ENCODE measurements around the gene TICRR. TPM values are rescaled to one million over a fixed set of nuclear protein-coding genes. Genes with fewer than 3 reads are reported as not detected.

The TICRR gene
- total and polyA plus RNA-seq, 3 experiments from 2014 or later: 14.0 TPM; not detected in 1

DNA sequence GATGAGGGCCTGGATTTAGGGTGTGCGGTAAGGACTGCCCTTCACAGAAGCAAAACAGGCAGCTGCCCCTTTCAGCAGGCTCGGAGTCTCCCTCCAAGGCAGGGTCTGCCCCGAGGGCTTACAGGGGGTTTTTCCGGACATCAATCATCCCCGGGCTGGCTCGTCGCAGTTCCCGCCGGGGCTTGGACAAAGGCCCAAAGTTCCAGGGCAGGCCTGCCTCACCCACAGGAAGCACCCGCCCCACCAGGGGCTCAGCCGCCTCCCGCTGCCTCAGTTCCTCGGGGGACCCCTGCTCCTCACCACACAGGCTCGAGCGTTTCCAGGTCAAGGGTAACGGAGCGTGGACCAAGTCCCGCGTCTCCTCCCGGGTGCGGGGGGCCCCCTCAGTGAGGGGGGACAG, 53.0 kb downstream of the TICRR start:
- POLR2A ChIA-PET: no interaction called here
- Mint-ChIP-seq H3K27ac (no peak overlapping the region), H3K9me3 (no peaks in the 10 kb centered on the region), H3K27me3 (no peaks in the 10 kb centered on the region), H3K4me1 (no peaks in the 10 kb centered on the region), H3K4me3 (no peak overlapping the region), H3K36me3 (no peaks in the 10 kb centered on the region)
- Histone ChIP-seq H3K36me3 (ENCODE audit: insufficient read depth, low read length) (no peaks in the 10 kb centered on the region), H3K9me3 (ENCODE audit: low read length) (no peaks in the 10 kb centered on the region), H3K4me1 (ENCODE audit: insufficient read depth, low read length) (no peaks in the 10 kb centered on the region), H3K27me3 (ENCODE audit: insufficient read depth, low read length, poor library complexity, severe bottlenecking) (no peaks in the 10 kb centered on the region), H3K27ac (ENCODE audit: low read depth, low read length) (no peak overlapping the region), H3K4me3 (ENCODE audit: low read length) (no peak overlapping the region)
- peak in 1 of 5 donors; percentile 43 for DNase-seq
- CTCF ChIA-PET: no interaction called here

GRCh38 chr15:89628806-89629715, 53.8 kb downstream of the TICRR start:
- Histone ChIP-seq H3K36me3 (ENCODE audit: insufficient read depth, low read length) (no peaks in the 10 kb centered on the region), H3K27ac (ENCODE audit: low read depth, low read length) (no peak overlapping the region), H3K9me3 (ENCODE audit: low read length) (no peaks in the 10 kb centered on the region), H3K27me3 (ENCODE audit: insufficient read depth, low read length, poor library complexity, severe bottlenecking) (no peaks in the 10 kb centered on the region), H3K4me1 (ENCODE audit: insufficient read depth, low read length) (no peaks in the 10 kb centered on the region), H3K4me3 (ENCODE audit: low read length) (no peak overlapping the region)
- Mint-ChIP-seq H3K27ac (peak overlapping the region in 1 of 8 donors; percentile 36), H3K4me1 (no peaks in the 10 kb centered on the region), H3K27me3 (no peaks in the 10 kb centered on the region), H3K4me3 (no peak overlapping the region), H3K36me3 (no peaks in the 10 kb centered on the region), H3K9me3 (no peaks in the 10 kb centered on the region)
- CTCF ChIA-PET: no interaction called here
- DNase-seq: peak in 1 of 5 donors; percentile 33
- POLR2A ChIA-PET: no interaction called here

- ChIA-PET CTCF (no interaction called here), POLR2A (no interaction called here)
- H3K9me3 ChIP-seq (ENCODE audit: low read length): no peaks in the 10 kb centered on the region
- Mint-ChIP-seq H3K9me3 (no peaks in the 10 kb centered on the region), H3K36me3 (no peaks in the 10 kb centered on the region), H3K4me3 (no peak overlapping the region), H3K4me1 (no peaks in the 10 kb centered on the region), H3K27ac (peak overlapping the region in 1 of 8 donors; percentile 36), H3K27me3 (no peaks in the 10 kb centered on the region)
- H3K36me3 ChIP-seq (ENCODE audit: insufficient read depth, low read length): no peaks in the 10 kb centered on the region
- no peak for DNase-seq
- no peak overlapping the region for H3K27ac ChIP-seq (ENCODE audit: low read depth, low read length)
- no peaks in the 10 kb centered on the region for H3K27me3 ChIP-seq (ENCODE audit: insufficient read depth, low read length, poor library complexity, severe bottlenecking)
- no peaks in the 10 kb centered on the region for H3K4me1 ChIP-seq (ENCODE audit: insufficient read depth, low read length)
- no peak overlapping the region for H3K4me3 ChIP-seq (ENCODE audit: low read length)
Measured at GRCh38 chr15:89629829-89630228, 54.6 kb downstream of the TICRR start.

DNA sequence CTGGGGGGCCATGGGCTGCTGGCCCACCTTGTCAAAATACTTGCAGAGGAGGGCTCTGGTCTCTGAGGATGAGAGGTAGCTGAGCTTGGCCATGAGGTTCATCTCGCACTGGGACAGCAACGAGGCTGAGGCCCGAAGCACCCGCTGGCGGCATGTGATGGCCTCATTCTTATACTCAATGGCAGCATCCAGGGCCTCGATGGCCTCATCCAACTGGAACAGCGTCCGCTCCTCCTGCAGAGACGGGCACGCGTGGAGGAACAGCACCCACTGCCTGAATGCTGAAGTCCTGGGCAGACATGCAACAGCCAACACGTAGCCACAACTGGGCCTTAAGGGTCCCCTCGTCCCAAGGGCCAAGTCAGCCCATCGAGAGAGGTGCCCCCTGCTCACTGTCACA, 55.0 kb downstream of the TICRR start:
- peaks cover 0 to under 1% (median 0%) of the 10 kb centered on the region in 5 donors for H3K9me3 Mint-ChIP-seq
- no peak for DNase-seq
- no peaks in the 10 kb centered on the region for H3K27me3 Mint-ChIP-seq
- H3K27me3 ChIP-seq (ENCODE audit: insufficient read depth, low read length, poor library complexity, severe bottlenecking): no peaks in the 10 kb centered on the region
- H3K36me3 Mint-ChIP-seq: no peaks in the 10 kb centered on the region
- no peaks in the 10 kb centered on the region for H3K4me1 ChIP-seq (ENCODE audit: insufficient read depth, low read length)
- H3K9me3 ChIP-seq (ENCODE audit: low read length): no peaks in the 10 kb centered on the region
- H3K4me3 ChIP-seq (ENCODE audit: low read length): no peak overlapping the region
- no peaks in the 10 kb centered on the region for H3K36me3 ChIP-seq (ENCODE audit: insufficient read depth, low read length)
- ChIA-PET POLR2A (no interaction called here), CTCF (no interaction called here)
- H3K4me1 Mint-ChIP-seq: no peaks in the 10 kb centered on the region
- H3K4me3 Mint-ChIP-seq: no peak overlapping the region
- H3K27ac Mint-ChIP-seq: no peak overlapping the region
- H3K27ac ChIP-seq (ENCODE audit: low read depth, low read length): no peak overlapping the region

DNA sequence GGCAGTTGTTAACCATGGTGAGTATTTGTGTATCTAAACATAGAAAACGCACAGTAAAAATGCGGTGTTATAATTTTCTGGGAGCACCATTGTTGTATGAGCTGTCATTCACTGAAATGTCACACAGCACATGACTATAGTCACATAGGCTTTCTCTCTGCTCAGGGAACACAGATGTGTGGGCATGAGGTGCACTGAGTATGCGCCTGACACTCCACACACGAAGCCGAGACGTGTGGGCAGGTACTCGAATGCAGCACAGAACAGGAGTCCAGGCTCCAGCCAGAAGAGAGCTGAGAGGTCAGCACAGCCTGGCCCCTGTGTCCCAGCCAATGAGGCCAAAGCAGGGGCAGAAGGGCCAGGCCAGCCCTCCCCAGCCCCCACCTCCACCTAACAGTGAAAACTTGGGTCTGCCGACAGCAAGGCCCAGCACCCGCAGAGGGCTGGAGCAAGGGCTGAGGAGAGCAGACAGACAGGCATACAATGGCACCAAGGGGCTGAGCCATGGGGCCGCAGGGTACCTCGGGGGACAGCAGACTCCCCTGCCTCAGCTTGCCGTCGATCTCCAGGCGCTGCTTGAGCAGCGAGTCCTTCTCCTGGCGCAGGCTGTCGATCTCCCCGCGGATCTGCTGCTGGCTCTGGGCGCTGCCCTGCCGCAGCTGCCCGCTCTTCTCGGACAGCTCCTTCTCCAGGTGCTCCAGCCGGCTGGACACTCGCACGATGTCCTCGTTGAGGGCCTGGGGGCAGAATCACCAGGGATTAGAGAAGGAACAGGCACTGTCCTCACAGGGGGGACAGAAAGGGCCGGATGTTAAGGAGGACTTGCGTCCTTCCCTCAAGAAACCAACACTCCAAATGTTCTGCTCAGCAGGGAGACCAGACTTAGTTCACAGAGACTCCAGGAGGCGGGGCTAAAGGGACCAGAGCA, 56.0 kb downstream of the TICRR start:
- Histone ChIP-seq H3K36me3 (ENCODE audit: insufficient read depth, low read length) (no peaks in the 10 kb centered on the region), H3K27ac (ENCODE audit: low read depth, low read length) (no peak overlapping the region), H3K4me3 (ENCODE audit: low read length) (no peak overlapping the region), H3K9me3 (ENCODE audit: low read length) (no peaks in the 10 kb centered on the region), H3K4me1 (ENCODE audit: insufficient read depth, low read length) (no peaks in the 10 kb centered on the region), H3K27me3 (ENCODE audit: insufficient read depth, low read length, poor library complexity, severe bottlenecking) (no peaks in the 10 kb centered on the region)
- H3K27me3 Mint-ChIP-seq: no peaks in the 10 kb centered on the region
- peaks cover 0 to 2% (median 0%) of the 10 kb centered on the region in 5 donors for H3K9me3 Mint-ChIP-seq
- ChIA-PET CTCF (no interaction called here), POLR2A (no interaction called here)
- no peak overlapping the region for H3K4me3 Mint-ChIP-seq
- peak in 1 of 5 donors; percentile 29 for DNase-seq
- H3K4me1 Mint-ChIP-seq: no peaks in the 10 kb centered on the region
- no peak overlapping the region for H3K27ac Mint-ChIP-seq
- H3K36me3 Mint-ChIP-seq: no peaks in the 10 kb centered on the region

DNA sequence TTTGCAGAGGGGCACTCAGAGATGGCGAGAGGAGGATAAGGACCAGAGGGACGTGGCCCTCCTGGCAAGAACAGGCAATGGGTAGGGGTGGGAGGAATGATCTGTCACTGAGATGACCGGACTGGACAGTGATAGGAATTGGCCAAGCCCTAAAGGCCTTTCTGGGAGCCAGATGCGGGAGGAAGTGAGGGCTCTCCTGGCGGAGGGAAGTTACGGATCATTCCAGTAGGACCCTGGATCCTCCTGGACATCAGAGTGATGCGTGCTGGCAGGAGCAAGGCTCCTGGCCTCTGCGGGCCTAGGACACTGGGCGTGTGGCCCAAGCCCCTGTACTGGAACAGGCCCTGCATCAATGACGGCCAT, 56.6 kb downstream of the TICRR start:
- H3K4me3 ChIP-seq (ENCODE audit: low read length): no peak overlapping the region
- H3K9me3 ChIP-seq (ENCODE audit: low read length): no peaks in the 10 kb centered on the region
- Mint-ChIP-seq H3K4me1 (no peaks in the 10 kb centered on the region), H3K36me3 (no peaks in the 10 kb centered on the region), H3K9me3 (peaks cover 0 to 2% (median 0%) of the 10 kb centered on the region in 5 donors), H3K27me3 (no peaks in the 10 kb centered on the region), H3K27ac (no peak overlapping the region), H3K4me3 (no peak overlapping the region)
- no peak for DNase-seq
- H3K4me1 ChIP-seq (ENCODE audit: insufficient read depth, low read length): no peaks in the 10 kb centered on the region
- H3K27me3 ChIP-seq (ENCODE audit: insufficient read depth, low read length, poor library complexity, severe bottlenecking): no peaks in the 10 kb centered on the region
- H3K27ac ChIP-seq (ENCODE audit: low read depth, low read length): no peak overlapping the region
- POLR2A ChIA-PET: no interaction called here
- CTCF ChIA-PET: no interaction called here
- H3K36me3 ChIP-seq (ENCODE audit: insufficient read depth, low read length): no peaks in the 10 kb centered on the region

DNA sequence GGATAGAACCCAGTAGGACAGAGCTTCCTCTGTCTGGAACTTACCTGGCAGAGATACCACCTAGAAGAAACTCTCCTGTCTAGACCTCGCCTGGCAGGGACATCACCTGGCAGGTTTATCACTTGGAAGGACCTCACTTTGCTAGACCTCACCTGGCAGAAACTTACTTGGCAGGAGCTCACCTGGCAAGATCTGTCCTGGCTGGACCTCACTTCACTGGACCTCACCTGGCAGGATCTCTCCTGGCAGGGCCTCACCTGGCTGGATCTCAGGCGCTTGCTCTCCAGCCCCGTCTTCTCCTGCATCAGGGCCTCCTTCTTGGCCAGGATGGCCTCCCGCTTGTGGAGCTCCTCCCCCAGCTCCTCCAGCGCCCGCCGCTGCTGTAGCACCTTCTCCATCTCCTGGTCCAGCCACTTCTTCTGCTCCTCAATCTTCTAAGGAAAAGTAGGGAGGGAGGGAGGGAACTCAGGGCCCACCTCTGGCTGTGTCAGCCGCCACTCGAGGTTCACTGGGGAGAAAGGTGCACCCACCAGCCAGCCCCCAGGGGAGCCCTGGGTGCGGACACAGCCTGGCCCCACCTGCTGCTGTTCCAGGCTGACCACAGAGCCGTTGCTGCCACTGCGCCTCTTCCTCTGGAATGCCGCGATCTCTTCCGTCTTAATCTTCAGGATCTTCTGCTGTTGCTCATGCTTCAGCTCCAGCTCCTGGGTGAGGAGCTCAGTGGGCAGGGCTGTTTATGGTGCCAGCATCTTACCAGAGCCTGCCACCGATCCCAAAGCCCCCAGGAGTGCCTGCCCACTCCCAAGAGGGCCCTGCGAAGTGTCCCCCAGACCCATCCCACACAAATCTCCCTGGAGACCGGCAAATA, 57.5 kb downstream of the TICRR start:
- Mint-ChIP-seq H3K36me3 (no peaks in the 10 kb centered on the region), H3K27ac (peak overlapping the region in 1 of 8 donors; percentile 43), H3K4me3 (no peak overlapping the region), H3K4me1 (no peaks in the 10 kb centered on the region), H3K9me3 (peaks cover 0 to 2% (median 0%) of the 10 kb centered on the region in 5 donors), H3K27me3 (no peaks in the 10 kb centered on the region)
- CTCF ChIA-PET: no interaction called here
- Histone ChIP-seq H3K9me3 (ENCODE audit: low read length) (no peaks in the 10 kb centered on the region), H3K36me3 (ENCODE audit: insufficient read depth, low read length) (no peaks in the 10 kb centered on the region), H3K4me3 (ENCODE audit: low read length) (no peak overlapping the region), H3K27ac (ENCODE audit: low read depth, low read length) (no peak overlapping the region), H3K27me3 (ENCODE audit: insufficient read depth, low read length, poor library complexity, severe bottlenecking) (no peaks in the 10 kb centered on the region), H3K4me1 (ENCODE audit: insufficient read depth, low read length) (no peaks in the 10 kb centered on the region)
- no peak for DNase-seq
- POLR2A ChIA-PET: no interaction called here
